Islet of Langerhans (tissue), 1 donor: ENCODE measurements around the gene CACNA1I.

Source experiments
- FAIRE-seq: peaks from one replicate; lab custom pipeline; 2011; peaks lifted over from hg19 to GRCh38; lab: Jason Lieb, UNC

Gene CACNA1I

DNA sequence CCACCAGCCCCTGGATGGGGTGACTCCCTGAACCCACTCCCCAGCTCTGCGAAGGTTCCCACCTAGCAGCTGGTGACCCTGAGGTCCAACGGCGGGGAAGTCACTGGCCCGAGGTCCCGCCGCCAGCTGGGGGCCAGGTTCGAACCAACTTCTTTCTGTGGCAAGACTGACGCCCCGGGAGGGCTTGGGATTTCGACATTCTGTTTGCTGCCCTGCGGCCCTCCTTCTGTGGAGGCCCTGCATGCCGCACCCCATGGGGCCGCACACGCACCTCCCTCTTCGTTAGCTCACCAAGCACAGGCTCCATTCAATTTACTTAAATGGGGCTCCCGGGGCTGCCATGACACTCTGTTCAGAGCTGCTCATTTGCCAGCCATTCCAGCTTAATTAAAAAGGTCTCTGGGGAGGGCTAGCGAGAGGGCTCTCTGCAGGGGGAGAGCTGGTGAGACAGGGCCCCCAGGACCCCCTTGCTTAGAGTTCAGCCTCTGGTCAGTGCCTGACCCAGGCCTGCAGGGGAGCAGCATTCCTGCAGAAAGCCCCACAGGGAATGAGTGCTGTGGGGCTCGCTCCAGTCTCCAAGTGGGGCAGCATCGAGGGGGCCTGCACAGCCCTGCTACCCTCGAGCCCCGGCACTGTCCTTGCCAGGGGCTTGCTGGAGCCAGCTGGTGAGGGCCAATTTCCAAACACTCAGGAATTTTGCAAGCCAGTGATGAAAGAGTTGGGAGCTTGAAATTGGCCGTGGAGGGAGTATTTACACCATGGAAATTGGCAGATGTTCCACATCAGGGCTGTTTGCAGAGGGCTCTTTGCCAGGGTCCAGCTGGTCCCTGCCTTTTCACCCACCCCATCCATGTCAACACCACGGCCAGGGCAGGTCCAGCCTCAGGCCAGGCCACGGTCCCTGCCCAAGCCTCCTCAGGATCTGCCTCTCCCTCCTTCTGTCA, 80.8 kb downstream of the CACNA1I start:
- no peak for FAIRE-seq

DNA sequence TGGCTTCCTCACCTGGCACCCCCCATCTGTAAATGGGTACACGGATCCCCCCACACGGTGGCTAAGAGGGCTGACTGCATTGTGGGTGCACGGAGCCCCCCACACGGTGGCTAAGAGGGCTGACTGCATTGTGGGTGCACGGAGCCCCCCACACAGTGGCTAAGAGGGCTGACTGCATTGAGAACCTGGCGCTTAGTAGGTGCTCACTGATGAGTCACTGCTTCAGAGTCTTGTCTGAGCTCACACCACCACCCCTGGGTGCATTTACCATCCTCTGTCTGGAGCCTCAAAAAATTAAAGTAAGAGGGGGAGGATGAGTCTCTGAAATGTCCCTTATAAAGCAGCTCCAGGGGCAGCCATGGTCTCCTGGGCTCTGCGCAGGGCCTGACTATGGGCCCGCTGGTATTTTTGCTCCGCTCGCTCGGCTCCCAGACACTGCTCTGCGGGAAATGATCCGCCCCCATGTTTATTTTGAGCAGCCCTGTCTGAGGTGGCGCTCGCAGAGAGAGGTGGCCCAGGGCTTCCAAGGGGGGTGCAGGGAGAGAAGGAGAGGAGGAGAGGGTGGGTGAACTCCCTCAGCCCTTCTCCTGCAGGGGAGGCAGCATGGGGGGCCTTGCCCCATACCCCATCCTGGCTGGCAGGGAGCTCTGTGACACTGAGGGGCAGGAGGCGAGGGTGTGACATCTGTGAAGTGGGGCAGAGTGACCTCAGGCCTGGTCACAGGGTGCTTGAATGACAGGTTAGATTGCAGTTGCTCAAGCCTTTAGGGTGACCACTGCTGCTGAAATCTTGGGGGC, 82.6 kb downstream of the CACNA1I start:
- FAIRE-seq = no peak

DNA sequence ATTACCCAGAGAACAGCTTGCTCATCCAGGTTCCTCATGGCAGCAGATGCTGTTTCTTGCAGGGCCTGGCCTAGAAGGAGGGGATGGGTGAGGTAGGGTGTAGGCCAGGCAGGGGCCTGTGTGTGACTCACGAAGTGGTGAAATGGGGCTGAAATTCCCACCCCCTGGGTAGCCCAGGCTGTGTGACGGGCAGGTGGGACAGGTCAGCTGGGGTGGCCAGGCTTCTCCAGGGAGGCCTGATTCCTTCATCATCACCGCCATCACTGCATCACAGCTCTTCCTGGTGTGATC, 83.2 kb downstream of the CACNA1I start:
- FAIRE-seq = no peak

DNA sequence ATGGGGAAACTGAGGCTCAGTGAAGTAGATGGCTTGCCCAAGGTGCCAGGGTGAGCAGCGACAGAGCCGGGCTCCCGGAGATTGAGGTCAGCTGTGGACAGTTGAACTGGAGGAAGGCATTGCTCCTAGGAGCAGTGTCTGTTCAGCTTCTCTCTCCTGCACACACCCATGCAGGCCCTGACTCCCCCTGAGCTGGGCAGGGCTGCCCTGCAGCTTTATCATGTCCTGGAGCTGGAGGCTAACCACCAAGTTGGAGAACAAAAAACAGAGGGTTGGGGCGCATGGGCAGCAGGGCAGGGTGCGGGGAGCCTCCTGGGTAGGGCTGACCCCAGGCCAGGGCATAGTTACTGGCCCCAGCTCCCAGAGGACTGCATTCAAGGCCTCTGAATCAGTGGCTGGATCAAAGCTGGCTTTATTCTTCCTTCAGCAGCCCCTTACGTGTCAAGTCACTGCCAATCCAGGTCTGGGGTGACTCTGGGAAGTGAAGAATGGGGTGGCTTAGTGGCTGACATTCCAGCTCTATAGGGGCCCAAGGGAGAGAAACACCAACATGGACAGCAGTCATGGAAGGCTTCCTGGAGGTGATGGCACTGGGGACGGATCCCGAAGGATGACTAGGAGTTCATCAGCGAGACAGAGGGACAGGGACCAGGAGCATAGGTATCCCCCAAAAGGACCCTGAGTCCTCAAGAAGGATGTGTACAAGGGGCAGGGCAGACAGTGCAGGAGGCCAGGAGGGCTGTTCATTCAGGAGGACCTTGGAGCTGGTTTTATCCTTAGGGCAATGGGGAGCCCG, 83.8 kb downstream of the CACNA1I start:
- no peak for FAIRE-seq

DNA sequence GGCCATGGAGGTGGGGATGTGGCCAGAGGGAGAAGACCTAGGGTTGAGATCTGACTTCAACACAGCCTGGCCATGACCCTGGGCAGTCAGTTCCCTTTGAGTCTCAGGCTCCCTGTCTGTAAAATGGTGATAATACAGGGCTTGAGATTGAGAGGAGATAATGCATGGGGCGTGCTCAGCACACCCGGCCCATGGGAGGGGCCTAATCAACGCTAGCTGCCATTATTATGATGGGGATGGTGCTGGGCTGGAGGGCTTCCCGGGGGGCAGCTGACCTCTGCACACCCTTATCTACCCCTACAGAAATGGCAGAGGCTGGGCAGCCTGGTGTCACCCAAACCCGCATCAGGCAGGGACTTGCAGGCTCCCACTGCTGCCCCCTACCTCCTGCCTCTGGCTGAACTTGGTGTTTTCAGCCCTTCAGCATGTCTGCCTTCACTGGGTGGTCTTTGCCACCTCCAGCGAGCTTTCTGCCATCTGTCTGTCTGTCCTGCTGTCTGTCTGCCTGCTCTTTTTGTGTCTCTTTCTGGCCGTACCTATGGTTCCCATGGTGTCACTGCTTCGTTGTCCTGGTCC, 84.5 kb downstream of the CACNA1I start:
- no peak for FAIRE-seq

DNA sequence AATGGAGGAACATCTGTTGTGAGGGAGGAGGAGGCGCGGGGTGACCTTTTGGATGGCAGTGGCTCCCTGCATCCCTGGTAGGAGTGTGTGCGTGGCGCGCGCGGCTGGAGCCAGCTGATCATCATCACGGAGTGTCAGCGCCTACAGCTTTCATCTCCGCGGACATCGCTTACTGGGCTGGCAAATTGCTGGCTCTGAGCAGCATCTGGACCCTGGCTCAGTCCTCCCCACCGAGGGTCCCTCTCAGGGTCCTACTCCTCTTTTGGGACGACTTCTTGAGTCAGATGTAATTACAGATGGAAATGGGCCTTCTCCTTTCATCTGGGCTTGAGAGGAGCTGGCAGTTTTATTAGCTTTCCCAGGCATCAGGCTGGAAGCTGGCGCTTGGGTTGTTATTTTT, 85.3 kb downstream of the CACNA1I start:
- no peak for FAIRE-seq

DNA sequence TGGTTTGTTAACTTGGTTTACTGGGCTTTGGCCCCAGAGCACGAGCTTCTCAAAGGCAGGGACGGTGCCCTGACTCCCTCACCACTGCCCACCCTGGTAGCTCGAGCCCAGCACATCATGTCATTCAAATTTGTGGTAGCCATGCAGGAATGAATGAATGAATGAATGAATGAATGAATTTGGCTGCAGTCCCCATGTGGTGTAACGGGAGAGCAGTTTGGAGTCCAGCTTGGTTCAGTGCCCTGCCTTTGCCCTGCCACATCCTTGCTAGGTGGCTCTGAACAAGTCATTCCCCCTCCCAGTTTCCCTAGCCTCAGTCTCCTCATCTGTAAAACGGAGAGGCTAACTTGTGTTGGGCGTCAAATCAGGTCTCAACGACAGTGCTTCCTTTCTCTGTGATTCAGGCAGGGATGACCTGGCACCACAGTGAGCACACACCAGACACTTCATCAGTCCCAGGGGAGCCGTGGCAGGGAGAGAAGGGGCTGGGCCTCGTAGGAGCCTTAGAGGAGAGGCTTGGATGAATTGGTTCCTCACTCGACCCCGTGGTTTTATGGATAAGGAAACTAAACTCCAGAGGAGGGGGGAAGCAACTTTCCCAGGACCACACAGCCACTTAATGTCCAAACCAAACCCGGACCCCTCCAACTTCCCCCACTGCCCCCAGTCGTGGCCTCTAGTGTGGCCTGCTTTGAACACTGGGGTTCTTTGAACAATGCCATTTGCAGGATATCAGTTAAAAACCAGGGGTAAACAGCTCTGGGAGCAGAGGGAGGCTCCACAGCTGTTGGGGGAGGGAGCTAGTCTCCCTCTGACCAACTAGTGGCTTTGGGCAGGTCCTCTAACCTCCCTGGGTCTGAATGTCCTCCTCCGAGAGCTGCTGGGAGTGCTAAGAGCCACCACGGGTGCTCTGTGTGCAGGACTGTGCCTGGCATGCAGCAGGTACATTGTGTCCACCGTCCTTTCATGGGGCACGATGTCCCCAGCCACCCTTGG, 86.2 kb downstream of the CACNA1I start:
- FAIRE-seq = no peak

DNA sequence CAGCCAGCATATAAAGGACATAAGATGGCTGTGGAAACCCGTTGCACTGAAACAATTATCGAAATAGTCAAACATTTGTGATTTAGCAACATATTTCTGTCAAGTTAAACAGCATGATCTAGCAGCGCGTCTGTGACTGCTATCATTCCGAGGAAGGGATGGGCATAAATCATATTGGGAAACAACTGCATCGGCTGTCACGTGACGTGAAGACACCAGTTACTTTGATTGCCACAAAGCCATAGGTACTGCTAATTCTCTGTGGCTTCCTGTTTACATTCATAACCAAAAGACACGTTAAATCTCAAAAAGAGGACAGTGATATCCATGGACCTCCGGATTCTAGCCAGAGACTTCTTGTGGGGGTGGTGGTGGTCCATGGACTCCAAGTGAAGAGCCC, 87.8 kb downstream of the CACNA1I start:
- FAIRE-seq = no peak

DNA sequence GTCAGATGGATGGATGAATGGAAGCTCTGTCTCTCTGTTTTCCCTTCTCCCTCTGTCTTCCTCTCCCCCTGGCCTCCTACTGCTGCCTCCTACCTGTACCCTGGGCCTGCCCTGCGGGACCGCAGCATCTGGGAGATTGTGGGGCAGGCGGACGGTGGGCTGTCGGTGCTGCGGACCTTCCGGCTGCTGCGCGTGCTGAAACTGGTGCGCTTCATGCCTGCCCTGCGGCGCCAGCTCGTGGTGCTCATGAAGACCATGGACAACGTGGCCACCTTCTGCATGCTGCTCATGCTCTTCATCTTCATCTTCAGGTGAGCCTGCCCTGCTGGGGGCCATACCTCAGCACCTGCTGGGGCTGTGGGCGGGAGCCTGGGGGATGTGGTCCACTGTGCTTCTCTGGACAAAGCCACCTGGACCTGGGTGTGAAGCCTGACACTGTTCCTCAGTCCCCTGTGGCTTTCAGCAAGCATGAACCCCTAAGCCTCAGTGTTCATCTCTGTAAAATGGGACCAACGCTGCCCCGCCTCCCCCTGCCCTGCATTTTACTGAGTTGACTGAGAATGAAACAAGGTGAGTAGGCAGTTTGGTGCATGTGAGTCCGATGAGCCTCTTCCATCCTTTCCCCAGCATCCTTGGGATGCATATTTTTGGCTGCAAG, 88.4 kb downstream of the CACNA1I start:
- no peak for FAIRE-seq

DNA sequence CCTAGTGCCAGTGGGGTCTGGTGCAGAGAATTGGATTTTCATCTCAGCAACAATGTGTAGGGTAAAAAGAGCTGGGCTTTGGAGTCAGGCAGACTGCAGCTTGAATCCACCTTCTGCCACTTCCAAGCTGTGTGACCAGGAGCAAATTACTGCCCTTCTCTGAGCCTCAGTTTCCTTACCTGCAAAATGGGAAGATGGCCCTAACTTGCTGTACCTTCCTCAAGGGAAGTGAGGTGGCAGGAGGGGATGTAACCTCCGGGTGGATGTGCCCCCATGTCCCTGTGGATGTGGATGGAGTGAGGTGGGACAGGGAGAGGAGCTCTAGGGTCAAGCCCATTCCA, 90.9 kb downstream of the CACNA1I start:
- no peak for FAIRE-seq

DNA sequence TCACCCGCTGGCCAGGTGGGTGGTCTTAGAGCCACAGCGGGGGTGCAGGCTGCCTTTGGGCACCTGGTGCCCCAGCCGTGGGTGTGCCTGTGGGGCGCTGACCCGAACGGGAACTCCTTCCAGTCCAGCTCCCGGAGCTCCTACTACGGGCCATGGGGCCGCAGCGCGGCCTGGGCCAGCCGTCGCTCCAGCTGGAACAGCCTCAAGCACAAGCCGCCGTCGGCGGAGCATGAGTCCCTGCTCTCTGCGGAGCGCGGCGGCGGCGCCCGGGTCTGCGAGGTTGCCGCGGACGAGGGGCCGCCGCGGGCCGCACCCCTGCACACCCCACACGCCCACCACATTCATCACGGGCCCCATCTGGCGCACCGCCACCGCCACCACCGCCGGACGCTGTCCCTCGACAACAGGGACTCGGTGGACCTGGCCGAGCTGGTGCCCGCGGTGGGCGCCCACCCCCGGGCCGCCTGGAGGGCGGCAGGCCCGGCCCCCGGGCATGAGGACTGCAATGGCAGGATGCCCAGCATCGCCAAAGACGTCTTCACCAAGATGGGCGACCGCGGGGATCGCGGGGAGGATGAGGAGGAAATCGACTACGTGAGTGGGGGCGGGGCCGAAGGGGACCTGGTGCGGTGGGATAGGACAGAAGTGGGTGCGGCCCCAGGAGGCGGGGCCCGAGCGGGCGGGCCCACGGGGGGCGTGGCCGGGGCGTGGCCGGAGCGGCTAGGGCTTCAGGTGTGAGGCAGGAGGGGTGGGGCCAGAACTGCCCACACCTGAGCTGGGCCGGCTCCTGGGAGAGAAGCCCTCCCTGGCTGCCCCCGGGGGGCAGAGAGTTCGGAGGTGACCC, 91.5 kb downstream of the CACNA1I start:
- no peak for FAIRE-seq

DNA sequence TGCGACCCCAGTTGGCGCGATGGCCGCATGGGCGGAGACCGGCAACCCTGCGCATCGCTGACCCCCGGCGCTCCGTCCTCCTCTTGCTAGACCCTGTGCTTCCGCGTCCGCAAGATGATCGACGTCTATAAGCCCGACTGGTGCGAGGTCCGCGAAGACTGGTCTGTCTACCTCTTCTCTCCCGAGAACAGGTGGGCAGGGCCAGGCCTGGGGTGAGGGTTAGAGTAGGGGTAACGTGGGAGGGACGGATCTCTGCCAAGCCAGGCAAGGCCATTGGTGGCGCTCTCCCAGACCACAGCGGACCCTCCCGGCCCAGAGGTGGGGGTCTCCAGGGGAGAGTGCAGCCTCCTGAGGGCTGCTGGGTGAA, 92.1 kb downstream of the CACNA1I start:
- FAIRE-seq = no peak

DNA sequence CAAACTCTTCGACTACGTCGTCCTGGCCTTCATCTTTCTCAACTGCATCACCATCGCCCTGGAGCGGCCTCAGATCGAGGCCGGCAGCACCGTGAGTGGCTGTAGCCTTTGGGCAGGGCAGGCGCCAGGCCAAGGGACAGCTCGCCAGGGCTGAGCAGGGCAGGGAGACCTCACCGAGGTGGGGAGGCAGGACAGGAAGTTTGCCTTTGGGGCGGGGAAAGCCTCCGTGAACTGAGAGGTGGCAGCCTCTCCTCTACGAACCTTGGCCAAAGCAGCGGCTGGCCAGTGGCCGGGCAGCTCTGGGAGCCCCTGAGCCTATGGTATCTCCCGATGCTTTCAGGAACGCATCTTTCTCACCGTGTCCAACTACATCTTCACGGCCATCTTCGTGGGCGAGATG, 93.2 kb downstream of the CACNA1I start:
- FAIRE-seq = no peak

DNA sequence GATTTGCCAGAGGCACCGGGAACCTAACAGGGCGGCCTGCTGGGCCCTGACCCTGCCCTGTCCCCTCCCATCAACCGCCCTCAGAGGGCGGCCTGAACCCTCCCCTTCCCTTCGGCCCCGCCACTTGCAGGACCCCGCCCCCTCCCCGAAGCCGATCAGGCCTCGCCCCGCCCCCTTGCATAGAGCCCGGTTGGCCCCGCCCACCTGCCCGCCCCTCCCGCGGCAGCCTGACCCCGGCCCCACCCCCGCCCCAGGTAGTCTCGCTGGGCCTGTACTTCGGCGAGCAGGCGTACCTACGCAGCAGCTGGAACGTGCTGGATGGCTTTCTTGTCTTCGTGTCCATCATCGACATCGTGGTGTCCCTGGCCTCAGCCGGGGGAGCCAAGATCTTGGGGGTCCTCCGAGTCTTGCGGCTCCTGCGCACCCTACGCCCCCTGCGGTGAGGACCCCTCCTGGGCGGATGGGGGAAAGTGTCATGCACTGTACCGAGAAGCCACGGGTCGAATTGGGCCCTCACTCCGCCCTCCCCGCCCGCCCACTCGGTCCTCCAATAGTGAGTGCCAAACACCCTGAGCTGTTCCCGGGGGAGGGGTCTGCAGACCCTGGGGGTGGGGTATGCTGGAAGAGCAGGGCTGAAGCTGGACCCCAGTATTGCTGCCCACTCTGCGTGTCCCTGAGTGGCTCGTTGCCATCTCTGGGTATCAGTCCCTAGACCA, 94.1 kb downstream of the CACNA1I start:
- FAIRE-seq = no peak

DNA sequence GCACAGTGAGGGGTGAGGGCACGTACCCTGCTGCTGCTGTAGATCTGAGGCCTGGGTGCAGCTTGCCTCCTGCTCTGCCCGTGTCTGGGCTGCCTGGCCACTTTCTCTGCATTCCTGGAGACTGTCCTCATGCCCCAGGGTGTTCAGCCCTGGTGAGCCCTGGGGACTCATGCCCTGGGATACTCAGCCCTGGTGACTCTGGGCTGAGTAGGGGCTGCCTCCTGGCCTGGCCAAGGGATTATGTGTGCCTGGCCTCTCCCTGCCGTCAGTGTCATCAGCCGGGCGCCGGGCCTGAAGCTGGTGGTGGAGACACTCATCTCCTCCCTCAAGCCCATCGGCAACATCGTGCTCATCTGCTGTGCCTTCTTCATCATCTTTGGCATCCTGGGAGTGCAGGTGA, 94.7 kb downstream of the CACNA1I start:
- FAIRE-seq = no peak

DNA sequence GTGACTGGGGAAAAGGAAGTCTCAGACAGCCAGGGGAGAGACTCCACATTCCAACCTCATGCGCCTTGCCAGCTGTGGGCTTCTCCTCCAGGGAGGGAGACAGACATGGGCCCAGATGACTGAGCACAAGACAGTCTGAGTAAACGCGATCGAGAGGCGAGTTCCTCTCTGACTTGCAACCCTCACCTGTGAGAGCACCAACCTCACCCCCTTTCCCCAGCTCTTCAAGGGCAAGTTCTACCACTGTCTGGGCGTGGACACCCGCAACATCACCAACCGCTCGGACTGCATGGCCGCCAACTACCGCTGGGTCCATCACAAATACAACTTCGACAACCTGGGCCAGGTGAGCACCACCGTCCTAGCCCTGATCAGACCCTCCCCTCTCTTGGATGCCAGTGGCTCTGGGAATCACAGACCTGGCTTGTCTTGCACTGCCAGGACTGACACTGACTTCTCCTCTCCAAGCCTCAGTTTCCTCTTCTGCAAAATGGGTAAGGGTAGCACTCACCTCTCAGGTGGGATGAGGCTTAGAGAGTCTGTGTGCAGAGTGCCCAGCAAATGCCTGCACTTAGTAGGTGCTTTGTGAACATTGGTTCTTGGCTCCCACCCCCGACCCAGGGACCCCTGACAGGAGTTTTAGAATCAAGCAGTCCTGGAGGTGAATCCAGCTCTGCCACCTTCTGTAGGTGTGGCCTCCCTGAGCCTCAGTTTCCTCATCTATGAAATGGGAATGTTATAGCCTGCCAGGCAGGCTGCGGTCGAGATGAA, 95.3 kb downstream of the CACNA1I start:
- FAIRE-seq = no peak

DNA sequence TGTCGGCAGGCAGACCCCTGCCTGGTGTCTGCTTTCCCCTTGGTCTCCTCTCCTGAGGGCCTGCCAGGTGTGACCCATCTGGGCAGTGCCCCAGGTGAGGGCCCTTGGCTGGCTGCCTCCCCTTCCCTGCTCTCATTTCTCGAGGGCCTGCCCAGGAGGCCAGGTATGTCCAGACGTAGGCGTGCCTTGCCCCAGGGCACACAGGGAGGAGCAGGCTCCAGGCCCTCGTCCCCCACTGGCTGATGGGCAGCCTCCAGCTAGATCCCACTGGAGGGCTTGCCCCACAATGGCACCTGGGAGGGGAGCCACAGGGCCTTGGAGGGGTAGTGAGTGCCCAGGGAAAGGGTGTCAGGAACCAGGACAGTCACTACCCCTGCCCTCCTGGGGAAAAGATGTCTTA, 95.9 kb downstream of the CACNA1I start:
- no peak for FAIRE-seq

DNA sequence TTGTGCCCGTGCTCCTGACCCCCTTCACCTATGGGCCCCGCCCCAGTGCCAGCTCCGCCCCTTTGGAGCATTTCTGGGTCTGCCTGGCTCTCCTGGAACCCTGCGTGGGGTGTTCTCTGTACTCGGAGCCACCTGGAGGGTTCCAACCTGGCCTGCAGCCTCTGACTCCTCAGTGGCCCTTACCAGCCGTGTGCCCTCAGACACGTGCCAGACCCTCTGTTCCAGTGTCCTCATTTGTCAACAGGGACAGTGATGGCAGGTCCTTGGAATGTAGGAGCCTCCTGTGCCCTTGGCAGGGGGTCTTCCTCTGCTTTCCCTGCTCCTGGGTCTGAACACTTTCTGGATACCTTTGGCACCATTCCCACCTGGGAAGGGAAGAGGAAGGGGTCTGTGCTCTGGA, 96.4 kb downstream of the CACNA1I start:
- FAIRE-seq = no peak

DNA sequence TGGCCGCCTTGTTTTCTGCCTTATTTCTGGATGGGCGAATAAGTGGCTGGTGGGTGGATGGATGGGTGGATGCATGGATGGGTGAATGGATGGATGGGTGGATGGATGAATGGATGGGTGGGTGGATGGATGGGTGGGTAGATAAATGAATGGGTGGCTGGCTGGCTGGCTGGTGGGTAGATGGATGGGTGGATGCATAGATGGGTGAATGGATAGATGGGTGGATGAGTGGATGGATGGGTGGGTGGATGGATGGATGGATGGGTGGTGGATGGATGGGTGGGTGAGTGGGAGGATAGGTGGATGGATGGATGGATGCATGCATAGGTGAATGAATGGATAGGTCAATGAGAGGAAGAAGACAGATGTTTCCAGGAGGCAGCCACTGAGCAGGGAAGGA, 98.9 kb downstream of the CACNA1I start:
- FAIRE-seq = no peak
